Measurements from ENCODE around the gene CCN2.
A peak's percentile ranks its signal among the peaks of the same experiment; 100 is the strongest.
"Not testable (repeated sequence)": the region's sequence is repeated elsewhere in the genome, so short reads cannot be mapped to it uniquely, and the experiment has no call there.

CCN2 gene

GRCh38 chr6:131937703-131938631, 13.2 kb downstream of the CCN2 start:
- DNase-seq, result no peak

DNA sequence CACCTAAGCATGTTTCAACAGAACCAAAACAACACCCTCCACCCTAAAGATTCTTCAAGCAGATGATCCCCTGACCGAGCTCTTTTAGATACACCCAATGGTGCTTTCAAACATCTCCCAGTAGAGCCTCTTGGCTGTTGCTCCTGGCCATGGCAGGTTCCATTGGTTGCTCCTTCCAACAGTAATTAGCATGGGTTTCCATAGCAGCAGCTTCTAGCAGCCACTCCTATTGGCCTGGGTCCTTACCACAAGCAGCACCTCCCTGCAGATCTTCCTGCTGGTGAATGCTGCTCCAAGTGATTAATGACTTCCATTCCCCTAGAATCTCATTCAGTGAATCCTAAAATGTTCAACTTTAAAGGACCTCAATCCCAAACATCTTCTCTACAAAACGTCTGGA, 13.9 kb downstream of the CCN2 start:
- no peak for DNase-seq

DNA sequence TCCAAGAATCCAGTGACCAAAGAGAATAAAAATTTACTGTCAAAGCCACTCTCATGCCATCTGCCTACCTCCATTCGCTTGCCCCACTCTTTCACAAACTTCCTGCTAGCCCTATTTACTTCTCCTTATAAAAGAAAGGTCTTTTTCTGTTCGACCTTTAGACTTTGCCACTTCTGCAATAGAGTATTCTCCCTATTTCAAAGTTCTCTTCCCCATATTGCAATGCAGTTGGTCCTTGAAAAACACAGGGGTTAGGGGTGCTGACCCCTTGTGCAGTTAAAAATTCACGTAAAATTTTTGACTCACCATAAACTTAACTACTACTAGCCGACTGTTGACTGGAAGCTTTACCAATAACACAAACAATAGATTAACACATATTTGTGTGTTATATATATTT, 15.0 kb downstream of the CCN2 start:
- DNase-seq, result no peak

GRCh38 chr6:131931063-131931750, 20.0 kb downstream of the CCN2 start:
- DNase-seq, result no peak

- no peak for DNase-seq
Measured at GRCh38 chr6:131929976-131930375, 21.2 kb downstream of the CCN2 start.

- no peak for DNase-seq
Measured at GRCh38 chr6:131929264-131929663, 21.9 kb downstream of the CCN2 start.

DNA sequence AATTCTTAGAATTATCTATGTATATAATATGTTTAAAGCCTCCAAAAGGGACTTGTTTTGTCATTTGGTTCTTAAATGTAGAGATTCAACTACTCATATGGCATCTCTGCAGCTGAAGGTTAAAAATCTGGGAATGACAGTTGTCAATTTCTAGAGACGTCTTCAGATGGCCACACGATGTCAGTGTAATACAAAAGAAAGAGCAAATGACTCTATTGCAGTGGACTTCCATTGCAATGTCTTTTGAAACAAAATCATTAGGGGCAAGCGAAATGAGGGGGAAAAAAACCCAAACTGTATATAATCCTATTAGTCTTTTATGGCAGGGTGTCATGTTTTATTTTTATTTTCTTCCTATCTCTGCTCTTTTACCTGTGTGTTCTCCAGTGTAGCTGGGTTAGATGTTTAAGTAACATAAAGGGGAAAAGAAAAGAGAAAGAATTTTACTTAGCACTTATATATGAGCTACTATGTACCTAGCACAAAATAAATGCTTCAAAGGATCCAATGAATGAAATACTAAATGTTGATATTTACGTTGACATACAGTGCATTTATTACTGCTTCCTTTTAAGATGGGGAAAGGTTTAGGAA, 26.2 kb downstream of the CCN2 start:
- no peak for DNase-seq

DNA sequence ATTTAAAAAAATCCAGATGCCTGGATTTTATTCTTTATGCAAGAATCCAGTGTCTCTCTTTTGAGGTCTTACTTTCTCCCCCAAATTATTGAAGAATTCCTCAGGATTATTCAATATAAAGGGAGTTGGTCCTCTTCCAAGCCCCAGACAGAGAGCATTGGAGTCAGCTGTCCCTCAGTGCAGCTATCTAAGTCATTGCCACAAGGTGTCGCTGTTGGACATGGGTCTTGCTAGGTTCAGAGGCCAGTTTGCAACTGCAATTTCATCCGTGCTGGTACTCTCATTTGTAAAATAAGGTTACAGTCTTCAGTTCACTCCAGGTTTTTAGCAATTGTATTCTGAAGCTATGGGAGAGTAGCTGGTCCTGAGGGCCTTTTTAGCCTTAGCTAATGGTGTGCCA, 27.8 kb downstream of the CCN2 start:
- DNase-seq, result no peak

GRCh38 chr6:131920656-131921055, 30.5 kb downstream of the CCN2 start:
- no peak for DNase-seq

DNA sequence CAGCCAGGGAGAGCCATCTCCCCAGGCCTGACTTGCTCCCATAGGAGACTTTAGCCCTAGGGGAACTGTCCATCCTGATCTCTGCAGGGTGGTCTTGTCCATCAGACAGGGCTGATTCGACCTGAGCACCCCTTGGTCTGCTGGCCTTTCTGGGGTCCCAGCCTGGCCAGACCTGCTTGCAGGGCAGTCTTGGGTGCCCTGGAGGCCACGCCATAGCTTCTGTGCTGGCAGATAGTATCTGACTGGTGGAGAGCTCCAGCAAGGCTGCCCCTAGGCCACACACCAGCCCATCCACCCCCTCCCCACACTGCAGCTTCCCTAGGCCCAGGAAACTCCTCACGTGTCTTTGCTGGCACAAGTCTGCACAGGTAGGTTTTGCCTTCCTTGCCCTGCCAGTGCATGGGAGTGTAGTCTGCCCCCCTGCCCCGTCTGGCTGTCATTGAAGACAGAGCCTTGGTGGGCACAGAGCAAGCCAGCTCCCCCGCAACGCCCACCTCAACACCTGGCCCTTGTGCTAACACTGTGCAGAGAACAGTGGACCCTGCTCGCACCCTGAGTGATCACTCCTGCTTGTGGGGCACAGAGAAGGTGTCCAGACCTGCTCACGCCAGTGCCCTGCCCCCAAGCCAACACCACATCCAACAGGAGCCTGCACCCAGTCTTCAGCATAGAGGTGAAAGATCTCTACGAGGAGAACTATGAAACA, 32.4 kb downstream of the CCN2 start:
- DNase-seq, result no peak

DNA sequence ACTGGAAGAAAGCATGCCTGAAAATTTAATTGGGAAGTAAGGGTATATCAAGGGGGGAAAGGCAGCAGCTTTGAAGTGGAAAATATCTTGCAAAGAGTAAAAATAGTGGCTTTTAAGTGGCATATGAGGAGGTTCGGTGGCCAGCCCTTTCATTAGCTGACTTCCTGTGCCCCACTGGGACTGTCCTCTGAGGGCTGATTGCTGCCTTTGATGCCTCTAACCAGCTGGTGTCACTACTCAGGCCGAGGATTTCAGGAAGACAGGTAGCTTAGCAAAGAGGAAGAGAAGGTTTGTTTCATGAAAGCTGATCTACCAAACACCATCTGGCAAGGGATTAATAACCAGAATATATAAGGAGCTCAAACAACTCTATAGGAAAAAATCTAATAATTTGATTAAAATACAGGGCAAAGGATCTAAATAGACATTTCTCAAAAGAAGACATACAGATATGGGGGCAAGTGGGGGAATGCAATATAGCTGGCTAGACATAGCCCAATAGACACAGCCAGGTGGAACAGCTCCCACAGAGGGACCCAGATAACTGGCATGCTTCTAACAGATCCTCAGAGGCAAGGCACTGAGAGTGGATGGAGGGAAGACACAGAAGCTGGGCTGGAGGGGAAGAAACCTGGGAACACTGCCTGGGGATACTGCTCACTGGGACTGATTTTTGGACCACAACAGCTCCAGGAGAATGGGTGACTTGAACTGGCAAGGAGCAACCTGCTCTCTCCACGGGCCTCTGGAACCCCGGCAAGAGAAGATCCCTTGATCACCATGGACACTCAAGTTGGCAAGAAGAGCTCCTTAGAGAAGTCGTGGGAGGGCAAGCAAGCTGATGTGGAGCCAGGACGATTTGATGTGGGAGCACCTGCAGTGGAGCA, 33.2 kb downstream of the CCN2 start:
- DNase-seq, result no peak

DNA sequence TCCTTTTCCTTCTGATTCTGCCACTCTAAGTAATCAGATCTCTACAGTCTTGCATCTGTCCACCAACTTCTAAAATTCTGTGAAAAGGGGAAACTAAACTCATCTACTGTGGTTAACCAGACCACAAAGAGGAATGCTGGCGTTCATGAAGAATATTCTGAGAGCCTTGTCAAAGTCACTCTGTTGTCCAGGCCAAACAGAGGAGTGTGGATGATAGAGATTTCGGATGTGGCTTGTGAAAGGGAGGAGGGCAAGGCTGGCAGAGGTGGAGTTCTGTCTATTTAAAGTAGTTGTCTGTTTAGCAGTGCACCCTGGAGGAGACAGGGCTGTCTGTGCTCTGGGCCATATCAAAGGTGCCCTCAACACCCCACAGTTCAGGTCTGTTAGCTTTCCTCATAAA, 33.9 kb downstream of the CCN2 start:
- no peak for DNase-seq

- DNase-seq, result no peak
Measured at GRCh38 chr6:131916847-131917246, 34.3 kb downstream of the CCN2 start.

DNA sequence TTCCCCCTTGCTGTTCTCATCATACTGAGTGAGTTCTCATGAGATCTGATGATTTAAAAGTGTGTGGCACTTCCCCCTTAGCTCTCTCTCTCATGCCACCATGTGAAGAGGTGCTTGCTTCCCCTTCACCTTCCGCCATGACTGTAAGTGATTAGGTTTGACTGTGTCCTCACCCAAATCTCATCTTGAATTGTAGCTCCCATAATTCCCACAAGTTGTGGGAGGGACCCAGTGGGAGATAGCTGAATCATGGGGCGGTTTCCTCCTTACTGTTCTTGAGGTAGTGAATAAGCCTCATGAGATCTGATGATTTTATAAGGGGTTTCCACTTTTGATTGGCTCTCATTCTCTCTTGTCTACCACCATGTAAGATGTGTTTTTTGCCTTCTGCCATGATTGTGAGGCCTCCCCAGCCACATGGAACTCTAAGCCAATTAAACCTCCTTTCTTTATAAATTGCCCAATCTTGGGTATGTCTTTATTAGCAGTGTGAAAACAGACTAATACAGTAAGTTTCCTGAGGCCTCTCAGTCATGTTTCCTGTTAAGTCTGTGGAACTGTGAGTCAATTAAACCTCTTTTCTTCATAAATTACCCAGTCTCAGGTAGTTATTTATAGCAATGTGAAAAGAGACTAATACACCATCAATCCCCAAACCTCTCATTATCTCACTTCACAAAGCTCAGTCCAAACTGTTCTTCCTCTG, 34.9 kb downstream of the CCN2 start:
- DNase-seq, result not testable (repeated sequence)

DNA sequence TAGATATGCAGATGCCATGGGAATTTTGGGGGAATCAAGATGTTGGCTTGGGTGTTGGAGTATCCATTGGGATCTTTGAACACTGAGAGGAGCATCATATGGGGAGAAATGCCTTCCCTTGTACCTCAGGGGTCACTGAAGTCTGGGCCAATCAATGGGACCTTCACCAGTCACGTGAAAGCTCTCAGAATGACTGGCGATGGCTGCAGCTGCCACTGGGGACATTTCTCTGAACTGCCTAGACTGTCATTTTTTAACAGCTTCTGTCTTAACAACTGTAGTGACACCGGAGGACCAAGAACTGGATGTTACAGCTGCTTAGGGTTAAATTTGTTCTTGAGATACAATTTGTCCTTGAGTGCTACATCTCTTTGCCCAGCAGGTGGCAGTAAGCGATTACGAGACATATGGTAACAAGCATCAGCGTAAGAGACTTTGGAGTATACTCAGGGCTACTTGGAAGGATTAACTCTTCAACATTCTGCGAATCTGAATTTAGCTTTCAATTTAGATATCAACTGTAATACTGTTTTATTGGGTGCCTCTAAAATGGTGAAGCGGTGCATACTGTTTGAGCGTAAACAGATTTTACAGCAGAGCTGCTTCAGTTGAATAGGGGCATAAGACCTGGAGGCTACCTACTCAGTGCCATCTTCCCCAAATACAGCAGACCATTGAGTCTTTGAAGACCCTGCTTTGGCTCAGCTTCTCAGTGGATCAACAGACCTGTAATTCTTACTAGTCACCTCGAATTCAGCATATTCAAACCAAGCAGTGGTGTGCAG, 36.0 kb downstream of the CCN2 start:
- peak; percentile 69 for DNase-seq

DNA sequence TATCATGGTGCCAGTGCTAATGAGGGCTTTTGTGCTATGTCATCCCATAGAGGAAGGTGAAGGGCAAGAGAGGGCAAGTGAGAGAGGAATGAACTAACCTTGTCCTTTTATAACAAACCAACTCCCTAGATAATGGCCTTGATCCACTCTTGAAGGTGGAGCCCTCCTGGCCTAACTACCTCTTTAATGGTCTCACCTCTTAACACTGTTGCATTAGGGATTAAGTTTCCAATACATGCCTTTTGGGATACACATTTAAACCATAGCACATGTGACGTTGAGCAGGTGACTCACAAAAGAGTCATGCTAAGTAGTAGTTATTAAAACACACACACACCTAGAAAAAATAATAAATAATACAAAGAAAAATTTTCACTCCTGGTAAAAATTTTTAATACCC, 36.9 kb downstream of the CCN2 start:
- DNase-seq, result no peak

- no peak for DNase-seq
Measured at GRCh38 chr6:131911951-131912350, 39.2 kb downstream of the CCN2 start.

- no peak for DNase-seq
Measured at GRCh38 chr6:131910956-131911355, 40.2 kb downstream of the CCN2 start.

- no peak for DNase-seq
Measured at GRCh38 chr6:131910219-131910589, 41.0 kb downstream of the CCN2 start.

- DNase-seq, result peak; percentile 84
Measured at GRCh38 chr6:131909408-131910218, 41.6 kb downstream of the CCN2 start.

Measured in activated CD8-positive, alpha-beta memory T cell treated with anti-CD3 and anti-CD28 coated beads for 24 hours (primary cell).